ENCODE data around the gene ZBTB5. TPM values are rescaled to one million over a fixed set of nuclear protein-coding genes. Genes with fewer than 3 reads are reported as not detected.
"Not testable (repeated sequence)": the region's sequence is repeated elsewhere in the genome, so short reads cannot be mapped to it uniquely, and the experiment has no call there.

Gene ZBTB5
- total RNA-seq, 4 donors from 2014 or later: 16.1 to 23.4 (median 20.9) TPM

- intact Hi-C loops (cut with DNase I; ENCODE audit: low total_unique reads): no loop called here
- WGBS, 2 donors: 77 to 82% methylated on average over 6 of the region's 6 CpGs
- no peak for DNase-seq (ENCODE audit: low spot score in 2 of 2)
- TF ChIP-seq POLR2A (IDR thresholded peaks at IDR 0.05) (no peak), CTCF (IDR thresholded peaks at IDR 0.05) (no peak)
- no peak overlapping the region for H3K4me3 ChIP-seq (ENCODE audit: low read depth, poor library complexity, severe bottlenecking)
These were observed 3.4 kb upstream of the ZBTB5 start for GRCh38 chr9:37468620-37469019.

- WGBS, 2 donors: 94 to 97% methylated on average over 17 of the region's 17 CpGs
- H3K4me3 ChIP-seq (ENCODE audit: low read depth, poor library complexity, severe bottlenecking); intact Hi-C loops (cut with DNase I; ENCODE audit: low total_unique reads); DNase-seq (ENCODE audit: low spot score in 2 of 2): not testable (repeated sequence)
These were observed 2.3 kb upstream of the ZBTB5 start for GRCh38 chr9:37467530-37467929.

- DNase-seq (ENCODE audit: low spot score in 2 of 2): peak; percentile 58 to 95
- 1% methylated on average over 46 to 47 of the region's 47 CpGs for WGBS, 2 donors
- H3K4me3 ChIP-seq (ENCODE audit: low read depth, poor library complexity, severe bottlenecking): peak overlapping the region; percentile 39
- TF ChIP-seq CTCF (IDR thresholded peaks at IDR 0.05): no peak
- TF ChIP-seq POLR2A (IDR thresholded peaks at IDR 0.05): no peak
- intact Hi-C loops (cut with DNase I; ENCODE audit: low total_unique reads): no loop called here
These were observed 923 bp upstream of the ZBTB5 start for GRCh38 chr9:37466037-37466709.

- intact Hi-C loops (cut with DNase I; ENCODE audit: low total_unique reads): loop anchor here (5.0 kb wide), 1 partner anchor 37 kb away; no protein-coding TSS in a partner anchor
- H3K4me3 ChIP-seq (ENCODE audit: low read depth, poor library complexity, severe bottlenecking): peak overlapping the region; percentile 73
- WGBS, 2 donors: 0 to 1% methylated on average over 37 of the region's 47 CpGs
- TF ChIP-seq CTCF (IDR thresholded peaks at IDR 0.05) (no peak), POLR2A (IDR thresholded peaks at IDR 0.05) (no peak)
- peak; percentile 76 to 95 for DNase-seq (ENCODE audit: low spot score in 2 of 2)
These were observed 613 bp downstream of the ZBTB5 start for GRCh38 chr9:37464426-37465248.

- no peak overlapping the region for H3K4me3 ChIP-seq (ENCODE audit: low read depth, poor library complexity, severe bottlenecking)
- TF ChIP-seq CTCF (IDR thresholded peaks at IDR 0.05): no peak
- no peak for TF ChIP-seq POLR2A (IDR thresholded peaks at IDR 0.05)
- intact Hi-C loops (cut with DNase I; ENCODE audit: low total_unique reads): loop anchor here (5.0 kb wide), 1 partner anchor 37 kb away; no protein-coding TSS in a partner anchor
- DNase-seq (ENCODE audit: low spot score in 2 of 2): no peak
- WGBS, 2 donors: 17 to 24% methylated on average over 3 of the region's 3 CpGs
These were observed 1.2 kb downstream of the ZBTB5 start for GRCh38 chr9:37464006-37464405.

GRCh38 chr9:37456817-37457216 lies 8.4 kb downstream of the ZBTB5 start:
- H3K4me3 ChIP-seq (ENCODE audit: low read depth, poor library complexity, severe bottlenecking): no peak overlapping the region
- intact Hi-C loops (cut with DNase I; ENCODE audit: low total_unique reads): no loop called here
- TF ChIP-seq CTCF (IDR thresholded peaks at IDR 0.05): no peak
- no peak for TF ChIP-seq POLR2A (IDR thresholded peaks at IDR 0.05)
- no peak for DNase-seq (ENCODE audit: low spot score in 2 of 2)
- WGBS, 2 donors: 49 to 59% methylated on average over 1 of the region's 1 CpG

Data from lower leg skin (tissue), 4 donors.